GM12874 (cell line): Measurements from ENCODE around the gene BOC.

Source experiments
- CTCF ChIP-seq: IDR thresholded peaks from 2 replicates; pipeline ENCODE4 v1.5.1; 2011; ENCODE audit warnings: low read depth, mild to moderate bottlenecking, control low read depth, low read length, moderate library complexity; ENCODE audit not compliant: insufficient read depth

BOC gene

GRCh38 chr3:113213896-113214587 is 2.7 kb downstream of the BOC start:
- no peak for TF ChIP-seq CTCF

GRCh38 chr3:113214917-113215595 is 3.7 kb downstream of the BOC start:
- no peak for TF ChIP-seq CTCF

- no peak for TF ChIP-seq CTCF
These were observed 5.0 kb downstream of the BOC start for GRCh38 chr3:113216393-113216792.

GRCh38 chr3:113218011-113218680 is 6.8 kb downstream of the BOC start:
- no peak for TF ChIP-seq CTCF

GRCh38 chr3:113218681-113219045 is 7.3 kb downstream of the BOC start:
- TF ChIP-seq CTCF = no peak

GRCh38 chr3:113219605-113220300 is 8.4 kb downstream of the BOC start:
- no peak for TF ChIP-seq CTCF

GRCh38 chr3:113220721-113221120 is 9.4 kb downstream of the BOC start:
- TF ChIP-seq CTCF = no peak
